Ovary (tissue), 9 donors: ENCODE results near the gene NT5DC4. TPM values are rescaled to one million over a fixed set of nuclear protein-coding genes. Genes with fewer than 3 reads are reported as not detected.

Source experiments
- DNase-seq, 5 donors: peaks; one replicate each; pipeline ENCODE4 v3.0.0-alpha.2; 2019 to 2020
- H3K27ac ChIP-seq, 2 donors: fragments of 200-600 bp; one replicate each; pipeline versions ENCODE4 v1.5.1 to v1.8.0; 2019 to 2022
- H3K27me3 ChIP-seq: fragments of 200-600 bp; one replicate; pipeline ENCODE4 v1.8.0; 2022
- H3K36me3 ChIP-seq: fragments of 200-600 bp; sonication (generic); one replicate; pipeline ENCODE4 v1.5.1; 2019
- H3K4me1 ChIP-seq: one replicate; pipeline ENCODE4 v1.8.1; 2013; ENCODE audit warnings: mild to moderate bottlenecking, moderate library complexity; ENCODE audit not compliant: insufficient read depth
- H3K4me3 ChIP-seq: fragments of 200-600 bp; sonication (generic); one replicate; pipeline ENCODE4 v1.5.1; 2017
- H3K9me3 ChIP-seq, 2 donors: fragments of 200-600 bp in 1 of 2; sonication (generic) in 1 of 2; one replicate each; pipeline versions ENCODE4 v1.5.1 to v1.8.1; 2013 to 2019; ENCODE audit warnings: mild to moderate bottlenecking in 1 of 2, moderate library complexity in 1 of 2
- EP300 ChIP-seq: sonication (generic); formaldehyde crosslinking; IDR thresholded peaks from one replicate; pipeline ENCODE4 v1.6.1; 2017; ENCODE audit warnings: antibody characterized with exemption
- POLR2A ChIP-seq: fragments of 450-650 bp; IDR thresholded peaks from one replicate; pipeline ENCODE4 v1.6.1; 2017; ENCODE audit warnings: antibody characterized with exemption, mild to moderate bottlenecking, moderate library complexity
- WGBS, 3 donors: extraction: QIAGEN DNeasy Blood & Tissue Kit in 1 of 3; methylation state at CpG; one replicate each; pipeline versions ENCODE4 v1.1.5 to v1.1.7; 2013 to 2017; 5-methylcytosine and 5-hydroxymethylcytosine counted together
- intact Hi-C, 4 donors: fragments of 100-400 bp; cut with DNase I; formaldehyde crosslinking; loops; one replicate each; pipeline versions ENCODE4 v1.11.0 to v1.15.1; 2022 to 2023
- polyA plus RNA-seq, 2 donors: library from polyadenylated mRNA; stranded (reverse); fragments of 200-250 nt in 1 of 2; fragments of 350-450 nt in 1 of 2; fragmentation: Illumina TruSeq in 1 of 2; extraction: RNeasy Lipid Tissue Mini Kit (QIAGEN cat#74804) in 1 of 2; gene quantifications; one replicate each; pipeline ENCODE4 v1.2.3, GENCODE V29; 2013 to 2014
- total RNA-seq, 7 donors: library from RNA; depleted of rRNA in 2 of 7; stranded (reverse); fragments of >200 nt in 2 of 7; fragmentation: NEBNext Ultra II Directional in 3 of 7; extraction: Animal tissue kit (Norgen Biotek cat#: 25700) in 3 of 7; gene quantifications; one replicate each; pipeline versions ENCODE4 v1.1.0 to v1.2.4, GENCODE V29; 2016 to 2023
- TF ChIP-seq, protein P1 (sequence below), 3 donors: fragments of 450-650 bp in 2 of 3; fragments of 200-600 bp in 1 of 3; IDR thresholded peaks; one replicate each; pipeline versions ENCODE4 v1.5.1 to v1.8.0; 2016 to 2022; ENCODE audit warnings: antibody characterized with exemption in 3 of 3, mild to moderate bottlenecking in 1 of 3
- donor health status: DM: no; HTN: no; CAD: no; lungs with moderate emphysema.
- donor health status: DM: no; HTN: no; CAD: no.
- donor health status: Bipolar disorder and iron deficiency.
- donor health status: DM: yes; HTN: yes; CAD: no.
- donor health status: DM: no; HTN: no; CAD: no.
- donor health status: DM: yes; HTN: yes; CAD: no.

The NT5DC4 gene
- total and polyA plus RNA-seq, 9 donors: not detected

DNA sequence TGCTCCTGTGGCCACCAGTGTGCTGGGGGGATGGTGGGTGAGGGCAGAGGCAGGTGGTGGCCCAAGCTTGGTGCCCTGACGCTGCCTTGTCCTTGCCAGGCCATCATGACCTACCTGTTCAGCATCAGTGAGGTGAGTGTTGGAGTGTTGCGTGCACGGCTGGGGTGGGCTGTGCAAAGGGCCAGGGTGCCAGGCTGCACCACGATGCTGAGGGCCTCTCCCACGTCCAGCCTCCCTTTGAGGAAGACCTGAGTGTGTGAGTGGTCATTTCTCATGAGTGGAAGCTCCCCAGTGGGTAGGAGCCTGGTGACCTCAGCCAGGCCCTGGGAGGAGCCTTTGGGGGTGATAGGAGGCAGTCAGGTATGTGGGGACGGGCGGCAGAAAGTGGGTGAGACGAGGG is 3.2 kb downstream of the NT5DC4 start:
- Histone ChIP-seq H3K4me1 (no peaks in the 10 kb centered on the region), H3K9me3 (no peaks in the 10 kb centered on the region), H3K4me3 (no peak overlapping the region), H3K27ac (no peak overlapping the region), H3K36me3 (no peaks in the 10 kb centered on the region), H3K27me3 (no peaks in the 10 kb centered on the region)
- intact Hi-C loops: loop anchor here in 1 of 4 donors (10.0 kb wide), 1 partner anchor 99 kb away; no protein-coding TSS in a partner anchor
- WGBS, 3 donors: 88 to 91% (median 89%) methylated on average over 8 of the region's 8 CpGs
- no peak for TF ChIP-seq POLR2A
- TF ChIP-seq EP300: no peak
- TF ChIP-seq, protein P1, sequence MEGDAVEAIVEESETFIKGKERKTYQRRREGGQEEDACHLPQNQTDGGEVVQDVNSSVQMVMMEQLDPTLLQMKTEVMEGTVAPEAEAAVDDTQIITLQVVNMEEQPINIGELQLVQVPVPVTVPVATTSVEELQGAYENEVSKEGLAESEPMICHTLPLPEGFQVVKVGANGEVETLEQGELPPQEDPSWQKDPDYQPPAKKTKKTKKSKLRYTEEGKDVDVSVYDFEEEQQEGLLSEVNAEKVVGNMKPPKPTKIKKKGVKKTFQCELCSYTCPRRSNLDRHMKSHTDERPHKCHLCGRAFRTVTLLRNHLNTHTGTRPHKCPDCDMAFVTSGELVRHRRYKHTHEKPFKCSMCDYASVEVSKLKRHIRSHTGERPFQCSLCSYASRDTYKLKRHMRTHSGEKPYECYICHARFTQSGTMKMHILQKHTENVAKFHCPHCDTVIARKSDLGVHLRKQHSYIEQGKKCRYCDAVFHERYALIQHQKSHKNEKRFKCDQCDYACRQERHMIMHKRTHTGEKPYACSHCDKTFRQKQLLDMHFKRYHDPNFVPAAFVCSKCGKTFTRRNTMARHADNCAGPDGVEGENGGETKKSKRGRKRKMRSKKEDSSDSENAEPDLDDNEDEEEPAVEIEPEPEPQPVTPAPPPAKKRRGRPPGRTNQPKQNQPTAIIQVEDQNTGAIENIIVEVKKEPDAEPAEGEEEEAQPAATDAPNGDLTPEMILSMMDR (IDR thresholded peaks at IDR 0.05): no peak
- DNase-seq: no peak

DNA sequence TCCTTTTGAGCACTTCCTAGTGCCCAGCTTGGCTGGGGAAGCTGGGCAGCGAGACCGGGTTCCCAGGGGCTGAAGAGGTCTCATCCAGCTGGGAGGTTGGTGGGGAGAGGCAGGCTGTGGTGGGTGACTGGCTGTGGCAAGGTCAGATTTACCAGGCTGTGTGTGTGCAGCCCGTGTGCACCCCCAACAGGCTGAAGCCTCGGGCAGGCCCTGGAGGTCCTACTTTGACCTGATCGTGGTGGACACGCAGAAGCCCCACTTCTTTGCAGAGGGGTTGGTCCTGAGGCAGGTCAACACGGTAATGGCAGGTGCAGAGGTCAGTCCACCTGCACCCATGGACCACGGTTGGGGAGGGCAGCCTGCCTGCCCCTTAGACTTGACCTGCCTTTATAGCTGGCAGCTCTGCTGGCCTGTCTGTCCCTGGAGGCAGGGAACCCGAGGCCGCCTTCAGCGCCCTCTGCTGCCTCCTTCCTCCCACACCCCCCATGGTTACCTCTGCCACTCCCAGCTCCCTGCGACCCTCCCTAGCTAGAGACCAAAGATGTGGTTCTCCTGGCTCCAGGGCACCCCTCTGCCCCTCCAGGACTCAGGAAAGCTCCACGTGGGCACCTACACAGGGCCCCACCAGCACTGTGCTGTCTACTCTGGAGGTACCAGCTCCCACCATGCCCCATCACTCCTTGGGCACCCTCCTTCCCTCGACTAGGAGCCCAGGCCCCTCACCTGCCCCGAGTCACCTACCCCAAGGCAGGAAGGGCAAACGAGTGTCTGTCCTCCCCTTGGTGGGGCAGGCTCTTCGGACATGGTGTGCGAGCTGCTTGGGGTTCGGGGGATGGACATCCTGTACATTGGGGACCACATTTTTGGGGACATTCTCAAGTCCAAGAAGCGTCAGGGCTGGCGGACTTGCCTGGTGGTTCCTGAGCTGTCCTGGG is 4.0 kb downstream of the NT5DC4 start:
- 79 to 84% (median 83%) methylated on average over 19 to 21 of the region's 21 CpGs for WGBS, 3 donors
- no peak overlapping the region for H3K4me3 ChIP-seq
- H3K9me3 ChIP-seq: no peaks in the 10 kb centered on the region
- no peak for DNase-seq
- no peaks in the 10 kb centered on the region for H3K36me3 ChIP-seq
- intact Hi-C loops: loop anchor here in 2 of 4 donors (5.0 to 10.0 kb wide), 2 partner anchors 100 to 123 kb away; no protein-coding TSS in a partner anchor
- TF ChIP-seq EP300 (no peak), POLR2A (no peak)
- TF ChIP-seq, protein P1 (IDR thresholded peaks at IDR 0.05): no peak
- no peaks in the 10 kb centered on the region for H3K4me1 ChIP-seq
- H3K27me3 ChIP-seq: no peaks in the 10 kb centered on the region
- no peak overlapping the region for H3K27ac ChIP-seq

DNA sequence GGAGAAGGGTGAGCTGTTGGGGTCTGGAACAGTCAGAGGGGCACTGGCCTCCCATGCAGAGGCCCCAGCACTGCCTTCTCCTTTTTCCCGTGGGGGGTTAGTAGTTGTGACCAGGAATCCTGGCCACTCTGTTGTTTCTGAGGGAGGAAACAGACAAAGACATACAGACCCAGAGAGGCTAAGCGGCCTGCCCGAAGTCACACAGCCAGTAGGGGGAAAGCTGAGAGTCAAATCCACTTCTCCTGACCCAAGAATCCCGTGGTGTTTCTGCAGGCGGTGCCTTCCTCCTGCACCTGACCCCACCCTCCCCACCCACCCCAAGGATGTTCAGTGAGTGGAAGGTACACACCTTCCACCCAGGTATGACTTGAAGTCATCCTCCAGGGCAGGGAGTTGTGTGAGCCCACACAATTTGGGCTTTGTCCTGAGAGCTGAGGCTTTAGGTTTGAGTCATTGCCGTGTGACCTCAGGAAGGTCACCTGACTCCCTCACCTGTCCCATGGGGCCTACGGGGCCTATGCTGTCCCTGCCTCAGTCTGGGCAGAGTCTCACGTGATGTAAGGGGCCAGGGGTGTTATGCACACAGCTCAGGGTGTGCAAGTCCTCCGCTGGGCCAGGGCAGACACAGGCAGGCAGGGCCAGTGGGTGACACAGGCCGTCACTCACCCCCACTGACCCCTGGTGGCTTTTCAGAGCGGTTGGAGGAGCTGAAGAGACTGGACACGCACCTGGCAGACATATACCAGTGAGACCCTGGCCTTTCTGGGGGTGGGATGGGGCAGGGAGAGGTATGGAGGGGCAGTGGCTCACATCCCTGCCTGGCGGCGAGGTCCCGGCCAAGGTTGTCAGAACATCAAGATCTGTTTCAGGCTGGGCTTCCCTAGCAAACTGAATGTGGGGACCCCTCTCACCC is 5.0 kb downstream of the NT5DC4 start:
- DNase-seq: no peak
- no peak overlapping the region for H3K27ac ChIP-seq
- H3K4me1 ChIP-seq: no peaks in the 10 kb centered on the region
- no peaks in the 10 kb centered on the region for H3K36me3 ChIP-seq
- H3K4me3 ChIP-seq: no peak overlapping the region
- TF ChIP-seq EP300 (no peak), POLR2A (no peak)
- TF ChIP-seq, protein P1 (IDR thresholded peaks at IDR 0.05): no peak
- intact Hi-C loops: loop anchor here in 2 of 4 donors (5.0 to 10.0 kb wide), 2 partner anchors 101 to 124 kb away; no protein-coding TSS in a partner anchor
- H3K9me3 ChIP-seq: no peaks in the 10 kb centered on the region
- no peaks in the 10 kb centered on the region for H3K27me3 ChIP-seq
- 81 to 88% (median 84%) methylated on average over 15 of the region's 15 CpGs for WGBS, 3 donors
